ENCODE measurements around the gene RBBP5.
"Not testable (repeated sequence)": the region's sequence is repeated elsewhere in the genome, so short reads cannot be mapped to it uniquely, and the experiment has no call there.

- TF ChIP-seq, protein P1, sequence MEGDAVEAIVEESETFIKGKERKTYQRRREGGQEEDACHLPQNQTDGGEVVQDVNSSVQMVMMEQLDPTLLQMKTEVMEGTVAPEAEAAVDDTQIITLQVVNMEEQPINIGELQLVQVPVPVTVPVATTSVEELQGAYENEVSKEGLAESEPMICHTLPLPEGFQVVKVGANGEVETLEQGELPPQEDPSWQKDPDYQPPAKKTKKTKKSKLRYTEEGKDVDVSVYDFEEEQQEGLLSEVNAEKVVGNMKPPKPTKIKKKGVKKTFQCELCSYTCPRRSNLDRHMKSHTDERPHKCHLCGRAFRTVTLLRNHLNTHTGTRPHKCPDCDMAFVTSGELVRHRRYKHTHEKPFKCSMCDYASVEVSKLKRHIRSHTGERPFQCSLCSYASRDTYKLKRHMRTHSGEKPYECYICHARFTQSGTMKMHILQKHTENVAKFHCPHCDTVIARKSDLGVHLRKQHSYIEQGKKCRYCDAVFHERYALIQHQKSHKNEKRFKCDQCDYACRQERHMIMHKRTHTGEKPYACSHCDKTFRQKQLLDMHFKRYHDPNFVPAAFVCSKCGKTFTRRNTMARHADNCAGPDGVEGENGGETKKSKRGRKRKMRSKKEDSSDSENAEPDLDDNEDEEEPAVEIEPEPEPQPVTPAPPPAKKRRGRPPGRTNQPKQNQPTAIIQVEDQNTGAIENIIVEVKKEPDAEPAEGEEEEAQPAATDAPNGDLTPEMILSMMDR (IDR thresholded peaks at IDR 0.05) = not testable (repeated sequence)
- TF ChIP-seq ETV6 (CRISPR knock-in tag; IDR thresholded peaks at IDR 0.05); PRRX2 (CRISPR knock-in tag; IDR thresholded peaks at IDR 0.05); CBFB (CRISPR knock-in tag; IDR thresholded peaks at IDR 0.05; ENCODE audit: low read depth); RELA (CRISPR knock-in tag; IDR thresholded peaks at IDR 0.05; ENCODE audit: borderline replicate concordance); ATF3 (CRISPR knock-in tag; conservative IDR thresholded peaks at IDR 0.05); ATF1 (CRISPR knock-in tag; IDR thresholded peaks at IDR 0.05); CREM (CRISPR knock-in tag; IDR thresholded peaks at IDR 0.05); NFE2L1 (CRISPR knock-in tag; IDR thresholded peaks at IDR 0.05); ZNF317 (CRISPR knock-in tag; IDR thresholded peaks at IDR 0.05; ENCODE audit: borderline replicate concordance, low read depth): not testable (repeated sequence)
- TF ChIP-seq, protein P2, sequence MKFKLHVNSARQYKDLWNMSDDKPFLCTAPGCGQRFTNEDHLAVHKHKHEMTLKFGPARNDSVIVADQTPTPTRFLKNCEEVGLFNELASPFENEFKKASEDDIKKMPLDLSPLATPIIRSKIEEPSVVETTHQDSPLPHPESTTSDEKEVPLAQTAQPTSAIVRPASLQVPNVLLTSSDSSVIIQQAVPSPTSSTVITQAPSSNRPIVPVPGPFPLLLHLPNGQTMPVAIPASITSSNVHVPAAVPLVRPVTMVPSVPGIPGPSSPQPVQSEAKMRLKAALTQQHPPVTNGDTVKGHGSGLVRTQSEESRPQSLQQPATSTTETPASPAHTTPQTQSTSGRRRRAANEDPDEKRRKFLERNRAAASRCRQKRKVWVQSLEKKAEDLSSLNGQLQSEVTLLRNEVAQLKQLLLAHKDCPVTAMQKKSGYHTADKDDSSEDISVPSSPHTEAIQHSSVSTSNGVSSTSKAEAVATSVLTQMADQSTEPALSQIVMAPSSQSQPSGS (CRISPR knock-in tag; IDR thresholded peaks at IDR 0.05; ENCODE audit: borderline replicate concordance, low read depth) = not testable (repeated sequence)
- TF ChIP-seq, protein P3, sequence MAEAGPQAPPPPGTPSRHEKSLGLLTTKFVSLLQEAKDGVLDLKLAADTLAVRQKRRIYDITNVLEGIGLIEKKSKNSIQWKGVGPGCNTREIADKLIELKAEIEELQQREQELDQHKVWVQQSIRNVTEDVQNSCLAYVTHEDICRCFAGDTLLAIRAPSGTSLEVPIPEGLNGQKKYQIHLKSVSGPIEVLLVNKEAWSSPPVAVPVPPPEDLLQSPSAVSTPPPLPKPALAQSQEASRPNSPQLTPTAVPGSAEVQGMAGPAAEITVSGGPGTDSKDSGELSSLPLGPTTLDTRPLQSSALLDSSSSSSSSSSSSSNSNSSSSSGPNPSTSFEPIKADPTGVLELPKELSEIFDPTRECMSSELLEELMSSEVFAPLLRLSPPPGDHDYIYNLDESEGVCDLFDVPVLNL (CRISPR knock-in tag; IDR thresholded peaks at IDR 0.05; ENCODE audit: borderline replicate concordance, low read depth) = not testable (repeated sequence)
Observed at GRCh38 chr1:205155665-205156377, 34.0 kb upstream of the RBBP5 start.
